ENCODE data around the gene ERC2.
"Not testable (repeated sequence)": the region's sequence is repeated elsewhere in the genome, so short reads cannot be mapped to it uniquely, and the experiment has no call there.

ERC2 gene

DNA sequence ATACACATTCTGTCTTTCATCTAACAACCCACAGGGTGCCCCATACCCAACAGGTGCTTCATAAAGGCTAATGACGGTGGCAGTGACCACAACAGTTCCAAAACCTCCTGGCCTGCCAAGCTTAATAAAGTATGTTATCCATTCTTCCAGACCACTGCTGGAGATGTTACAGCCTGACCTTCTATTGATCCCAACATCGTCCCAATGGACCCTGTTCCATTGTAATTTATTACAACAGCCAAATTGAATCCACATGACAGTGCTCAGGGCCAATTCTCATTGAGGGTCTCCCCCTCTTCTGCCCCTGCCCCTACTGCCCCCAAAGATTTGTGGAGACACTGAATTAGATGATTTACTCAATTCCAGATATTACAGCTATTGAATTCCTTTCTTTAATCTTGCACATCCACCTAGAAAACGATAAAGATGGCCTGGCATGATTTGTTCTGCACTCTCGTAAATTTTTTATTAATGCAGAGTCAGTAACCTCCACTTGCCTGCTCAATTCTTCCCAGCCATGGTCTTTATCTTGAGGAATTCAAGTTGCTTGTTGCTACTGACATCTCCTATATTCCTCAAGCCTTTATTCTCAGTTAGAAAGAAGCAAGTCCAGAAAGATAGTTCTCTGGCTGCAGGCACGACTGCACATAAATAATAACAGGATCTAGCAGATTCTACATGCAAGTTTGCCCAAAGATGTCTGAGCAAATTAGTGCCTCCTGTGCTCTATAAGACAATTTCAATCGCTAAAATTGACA is 407.6 kb downstream of the ERC2 start:
- DNase-seq (ENCODE audit: low spot score), result no peak

DNA sequence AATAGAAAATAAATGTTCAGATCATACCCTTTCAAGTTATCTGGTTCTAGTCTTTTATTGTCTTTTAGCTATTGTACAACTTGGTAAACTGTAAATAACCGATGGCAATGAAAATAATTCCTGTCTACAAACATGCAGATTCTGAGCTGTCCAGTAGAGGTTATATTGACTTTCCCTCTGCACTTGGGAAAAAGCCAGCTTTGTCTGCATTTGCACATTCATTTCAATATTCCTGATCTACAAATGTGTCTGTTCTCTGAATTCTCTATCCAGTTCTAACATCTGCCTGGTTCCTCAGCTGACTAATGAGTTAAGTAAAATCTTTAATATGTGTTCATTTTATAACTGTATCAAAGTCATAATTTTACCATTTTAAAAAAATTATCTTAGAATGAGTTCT is 408.5 kb downstream of the ERC2 start:
- no peak for DNase-seq (ENCODE audit: low spot score)

DNA sequence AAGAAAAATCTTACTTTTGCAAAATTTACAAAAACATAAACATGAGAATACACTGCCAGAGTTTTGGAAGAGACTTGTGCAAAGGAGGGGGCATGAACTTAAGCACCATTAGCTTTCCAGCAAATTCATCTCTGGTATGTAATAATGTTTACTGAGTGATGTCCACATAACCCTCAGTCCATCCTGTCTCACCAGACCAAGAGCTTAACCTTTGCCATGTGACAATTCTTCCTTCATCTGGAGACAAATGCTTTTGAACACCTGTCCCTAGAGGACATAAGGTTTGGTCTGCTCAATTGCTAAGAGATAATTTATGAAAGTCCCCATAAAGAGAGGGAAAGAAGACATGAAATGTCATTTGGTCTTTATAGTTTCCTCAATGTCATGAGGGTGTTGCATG is 412.3 kb downstream of the ERC2 start:
- DNase-seq (ENCODE audit: low spot score), result no peak

GRCh38 chr3:56055546-56055945 is 412.7 kb downstream of the ERC2 start:
- no peak for DNase-seq (ENCODE audit: low spot score)

DNA sequence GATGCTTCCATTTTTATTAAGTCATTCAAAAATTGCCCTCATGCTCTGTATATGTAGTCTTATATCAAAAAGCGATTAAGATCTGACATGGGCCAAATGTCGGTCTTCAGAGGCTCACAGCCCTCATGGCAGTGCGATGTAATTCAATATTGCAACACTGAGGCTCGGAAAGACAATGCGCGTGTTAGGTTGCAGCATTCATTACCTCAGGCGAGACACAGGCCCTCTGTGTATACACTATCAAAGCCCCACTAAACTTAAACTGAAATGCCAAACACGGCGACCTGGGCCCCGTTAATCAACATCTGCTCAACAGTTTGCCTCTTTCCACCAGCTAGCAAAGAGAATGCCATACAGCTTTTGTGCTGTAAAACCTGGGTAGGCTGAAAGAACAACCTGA is 413.4 kb downstream of the ERC2 start:
- DNase-seq (ENCODE audit: low spot score), result no peak

- DNase-seq (ENCODE audit: low spot score), result no peak
Observed at GRCh38 chr3:56053727-56054126, 414.5 kb downstream of the ERC2 start.

GRCh38 chr3:56052188-56052587 is 416.1 kb downstream of the ERC2 start:
- no peak for DNase-seq (ENCODE audit: low spot score)

DNA sequence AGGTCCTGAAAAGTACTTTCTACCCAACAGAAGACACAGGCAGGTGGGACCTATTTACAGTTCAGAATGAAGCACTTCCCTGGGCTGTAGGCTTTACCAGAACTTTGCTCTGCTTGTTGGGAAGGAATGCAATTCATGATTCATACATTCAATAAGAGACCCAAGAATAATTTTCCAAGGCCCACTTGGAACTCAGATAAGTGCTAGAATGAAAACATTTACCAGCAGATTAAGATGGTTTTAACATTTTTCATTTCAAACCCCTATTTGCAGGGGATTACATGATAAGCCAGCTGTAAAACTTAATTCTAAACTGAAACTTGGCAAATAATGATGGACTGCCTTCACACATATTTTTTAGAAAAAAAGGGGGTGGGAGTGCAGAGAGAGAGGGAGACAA is 417.2 kb downstream of the ERC2 start:
- no peak for DNase-seq (ENCODE audit: low spot score)

DNA sequence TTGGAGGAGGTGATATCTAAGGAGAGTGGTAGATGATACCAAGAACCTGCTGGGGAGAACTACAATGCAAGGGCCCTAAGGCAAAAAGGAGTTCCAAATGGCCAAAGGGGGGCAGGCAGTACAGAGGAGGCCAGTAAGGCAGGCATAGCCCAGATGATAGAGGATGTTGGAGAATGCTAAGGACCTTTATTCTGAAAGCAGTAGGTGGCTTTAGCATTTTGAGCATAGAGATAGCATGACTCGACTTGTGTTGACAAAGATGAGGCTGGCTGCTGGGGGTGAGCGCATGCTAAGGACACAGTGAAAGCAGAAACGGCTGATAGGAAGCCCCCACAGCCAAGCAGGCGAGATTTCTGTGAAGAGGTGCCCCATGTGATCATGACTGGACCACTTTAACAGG is 419.3 kb downstream of the ERC2 start:
- DNase-seq (ENCODE audit: low spot score), result no peak

- no peak for DNase-seq (ENCODE audit: low spot score)
Observed at GRCh38 chr3:56048331-56048730, 419.9 kb downstream of the ERC2 start.

DNA sequence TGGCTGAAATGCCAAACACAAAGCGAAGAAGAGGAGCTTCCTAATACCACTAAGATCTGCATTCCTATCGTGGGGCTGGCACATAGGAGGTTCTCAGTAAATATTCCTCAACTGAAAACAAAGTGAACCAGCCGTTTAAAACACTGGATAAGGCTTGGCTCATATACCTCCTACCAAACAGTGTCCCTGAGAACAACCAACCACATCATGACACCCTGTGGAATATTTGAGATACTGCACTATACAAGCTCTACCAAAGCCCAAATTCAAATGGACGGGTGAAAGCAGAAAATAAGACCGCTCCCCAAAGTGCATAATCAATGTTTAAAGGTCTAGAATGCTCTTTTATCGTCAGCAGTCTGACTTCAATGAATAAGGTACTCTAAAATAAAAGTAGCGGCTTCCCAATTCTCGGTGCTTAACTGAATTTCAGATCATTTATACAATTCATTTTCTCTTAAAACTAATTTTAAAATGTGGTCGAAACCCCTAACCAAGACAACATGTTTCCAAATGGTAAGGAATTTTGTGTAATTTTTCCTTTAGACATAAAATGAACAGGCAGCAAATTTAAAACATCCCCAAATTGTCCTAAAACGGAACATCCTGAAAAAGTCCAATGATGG is 425.8 kb downstream of the ERC2 start:
- DNase-seq (ENCODE audit: low spot score), result no peak

GRCh38 chr3:56025326-56025725 is 442.9 kb downstream of the ERC2 start:
- no peak for DNase-seq (ENCODE audit: low spot score)

- DNase-seq (ENCODE audit: low spot score), result no peak
Observed at GRCh38 chr3:56023546-56023945, 444.7 kb downstream of the ERC2 start.

DNA sequence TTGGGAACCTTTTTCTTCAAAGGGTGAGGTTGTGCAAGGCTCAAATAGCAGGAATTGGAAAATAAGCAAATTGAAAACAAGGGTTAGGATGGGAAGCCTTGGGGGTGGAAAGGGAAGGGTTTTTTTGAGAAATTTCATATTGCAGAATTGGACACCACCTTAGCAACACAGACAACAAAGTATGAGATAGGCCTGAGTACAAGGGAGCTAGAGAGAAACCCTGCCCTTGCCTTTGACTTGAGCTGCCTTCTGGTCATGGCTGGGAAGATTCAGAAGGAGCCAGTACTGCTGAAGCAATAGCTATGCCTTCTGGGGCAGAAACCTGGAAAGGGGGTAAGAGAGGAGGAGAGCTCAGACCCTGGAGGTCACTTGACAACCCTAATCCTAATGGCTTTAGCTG is 445.6 kb downstream of the ERC2 start:
- no peak for DNase-seq (ENCODE audit: low spot score)

GRCh38 chr3:56019490-56020146 is 448.6 kb downstream of the ERC2 start:
- DNase-seq (ENCODE audit: low spot score), result no peak

DNA sequence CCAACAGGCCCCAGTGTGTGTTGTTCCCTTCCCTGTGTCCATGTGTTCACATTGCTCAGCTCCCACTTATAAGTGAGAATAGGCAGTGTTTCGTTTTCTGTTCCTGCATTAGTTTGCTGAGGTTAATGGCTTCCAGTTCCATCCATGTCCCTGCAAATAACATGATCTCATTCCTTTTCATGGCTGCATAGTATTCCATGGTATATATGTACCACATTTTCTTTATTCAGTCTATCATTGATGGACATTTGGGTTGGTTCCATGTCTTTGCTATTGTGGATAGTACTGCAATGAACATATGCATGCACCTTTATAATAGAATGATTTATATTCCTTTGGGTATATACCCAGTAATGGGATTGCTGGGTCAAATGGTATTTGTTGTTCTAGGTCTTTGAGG is 452.9 kb downstream of the ERC2 start:
- not testable (repeated sequence) for DNase-seq (ENCODE audit: low spot score)

DNA sequence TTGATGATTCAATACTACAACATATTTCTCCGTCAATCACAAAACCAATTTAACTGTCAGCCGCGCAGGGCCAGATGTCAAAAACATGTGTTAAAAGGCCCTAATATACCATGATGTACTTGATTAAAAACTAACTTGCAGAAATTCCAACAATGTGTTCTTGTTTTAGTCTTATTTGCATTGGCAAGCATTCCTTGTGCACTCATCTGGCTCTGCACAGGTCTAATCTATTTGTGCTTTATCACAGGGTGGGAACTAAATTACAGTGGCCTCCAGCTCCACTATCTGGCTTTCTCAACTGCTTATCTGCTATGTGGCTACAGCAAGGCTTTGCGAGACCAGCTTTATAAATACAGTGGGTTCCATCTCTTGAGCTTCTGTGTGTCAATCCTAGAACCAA is 455.5 kb downstream of the ERC2 start:
- no peak for DNase-seq (ENCODE audit: low spot score)

DNA sequence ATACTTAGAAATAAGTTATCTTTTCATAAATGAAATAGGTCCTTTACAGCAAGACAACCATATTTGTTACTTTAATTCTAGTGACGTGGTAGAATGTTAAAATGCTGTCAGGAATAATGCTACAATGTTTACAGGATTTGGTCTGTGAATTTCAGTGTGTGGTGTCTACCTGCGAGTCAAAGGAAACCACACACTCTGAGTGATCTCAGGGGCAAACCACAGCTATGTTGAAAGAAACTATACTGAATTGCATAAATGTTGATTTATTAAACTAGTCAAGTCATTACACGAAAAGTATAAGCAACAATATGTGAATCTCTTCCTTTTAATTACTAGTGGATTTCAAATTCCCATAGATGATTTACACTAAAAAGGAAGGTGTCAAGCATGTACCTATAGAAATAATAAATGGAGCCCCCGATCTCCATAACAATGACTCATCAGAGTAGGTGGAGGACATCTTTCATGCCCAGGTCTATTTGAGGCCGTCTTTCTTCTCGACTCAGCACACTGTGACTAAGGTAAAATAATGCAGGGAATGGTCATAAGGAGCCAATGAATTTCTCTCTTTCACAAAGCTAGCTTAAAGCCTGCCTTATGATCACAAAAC is 463.0 kb downstream of the ERC2 start:
- no peak for DNase-seq (ENCODE audit: low spot score)

- no peak for DNase-seq (ENCODE audit: low spot score)
Observed at GRCh38 chr3:56003129-56003528, 465.1 kb downstream of the ERC2 start.

- DNase-seq (ENCODE audit: low spot score), result no peak
Observed at GRCh38 chr3:56001991-56002390, 466.3 kb downstream of the ERC2 start.

DNA sequence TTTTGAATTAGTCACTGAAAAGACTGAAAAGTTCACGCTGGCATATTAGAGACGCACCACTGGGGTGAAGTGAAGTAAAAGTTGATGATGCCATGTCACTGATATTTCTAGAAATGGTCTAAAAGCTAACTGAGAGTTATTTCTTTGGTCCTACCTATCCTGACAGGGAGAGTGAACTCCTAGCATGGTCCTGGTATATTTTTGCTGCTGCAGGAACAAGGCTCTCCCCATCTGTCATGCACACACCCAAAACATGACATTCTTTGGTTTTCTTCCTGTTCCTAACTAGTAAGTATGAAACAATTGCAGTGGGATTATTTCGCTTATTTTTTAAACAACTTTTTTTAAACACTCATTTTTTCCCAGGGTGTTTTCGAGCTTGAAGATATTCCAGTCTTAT is 466.7 kb downstream of the ERC2 start:
- DNase-seq (ENCODE audit: low spot score), result no peak

- DNase-seq (ENCODE audit: low spot score), result no peak
Observed at GRCh38 chr3:55989366-55989765, 478.9 kb downstream of the ERC2 start.

GRCh38 chr3:55988905-55989304 is 479.4 kb downstream of the ERC2 start:
- DNase-seq (ENCODE audit: low spot score), result no peak

Data from hematopoietic multipotent progenitor cell treated with erythropoietin and hydrocortisone succinate and interleukin-3 and kit ligand, for 17 days (in vitro differentiated cells).